MG63 (cell line): ENCODE data around the gene MOSMO. TPM values are rescaled to one million over a fixed set of nuclear protein-coding genes. Genes with fewer than 3 reads are reported as not detected.
"Not testable (repeated sequence)": the region's sequence is repeated elsewhere in the genome, so short reads cannot be mapped to it uniquely, and the experiment has no call there.

ENCODE experiments used
- DNase-seq: peaks from one replicate; pipeline ENCODE4 v3.0.0-alpha.2; 2020
- H3K27me3 ChIP-seq: fragments of 250-450 bp; sonication (Bioruptor Pico); 2 replicates; pipeline ENCODE4 v1.5.1; 2020; ENCODE audit warnings: mild to moderate bottlenecking, moderate library complexity
- H3K36me3 ChIP-seq: fragments of 250-450 bp; sonication (Bioruptor Pico); 2 replicates; pipeline ENCODE4 v1.5.1; 2020; ENCODE audit warnings: mild to moderate bottlenecking, moderate library complexity
- H3K4me3 ChIP-seq: fragments of 250-450 bp; sonication (Bioruptor Pico); 2 replicates; pipeline ENCODE4 v1.5.1; 2020; ENCODE audit warnings: mild to moderate bottlenecking, moderate library complexity
- H3K9me3 ChIP-seq: fragments of 250-450 bp; sonication (Bioruptor Pico); 2 replicates; pipeline ENCODE4 v1.5.1; 2020; ENCODE audit warnings: mild to moderate bottlenecking, moderate library complexity
- total RNA-seq: library from RNA; depleted of rRNA; stranded (reverse); fragments of >200 nt; shearing (Covaris generic); gene quantifications from 2 replicates; pipeline ENCODE4 v1.2.3, GENCODE V29; 2014; ENCODE audit warnings: low replicate concordance

The MOSMO gene
- total RNA-seq, 1 experiment from 2014 or later, result 17.6 TPM

- no peaks in the 10 kb centered on the region for H3K9me3 ChIP-seq
- no peak overlapping the region for H3K4me3 ChIP-seq
- H3K27me3 ChIP-seq, result peaks cover 5% of the 10 kb centered on the region
- no peaks in the 10 kb centered on the region for H3K36me3 ChIP-seq
- DNase-seq, result no peak
Observed at GRCh38 chr16:22093331-22093730, 85.4 kb downstream of the MOSMO start.

- no peak for DNase-seq
- no peaks in the 10 kb centered on the region for H3K9me3 ChIP-seq
- peaks cover 5% of the 10 kb centered on the region for H3K27me3 ChIP-seq
- H3K4me3 ChIP-seq, result no peak overlapping the region
- H3K36me3 ChIP-seq, result no peaks in the 10 kb centered on the region
Observed at GRCh38 chr16:22093996-22094395, 86.1 kb downstream of the MOSMO start.

- DNase-seq, result no peak
- Histone ChIP-seq H3K4me3 (no peak overlapping the region), H3K36me3 (no peaks in the 10 kb centered on the region), H3K9me3 (no peaks in the 10 kb centered on the region), H3K27me3 (peaks cover 8% of the 10 kb centered on the region)
Observed at GRCh38 chr16:22098405-22099255, 90.7 kb downstream of the MOSMO start.

GRCh38 chr16:22099256-22099975 lies 91.5 kb downstream of the MOSMO start:
- Histone ChIP-seq H3K27me3 (peaks cover 8% of the 10 kb centered on the region), H3K4me3 (no peak overlapping the region), H3K36me3 (no peaks in the 10 kb centered on the region), H3K9me3 (no peaks in the 10 kb centered on the region)
- DNase-seq, result no peak

- peaks cover 16% of the 10 kb centered on the region for H3K27me3 ChIP-seq
- no peaks in the 10 kb centered on the region for H3K9me3 ChIP-seq
- H3K36me3 ChIP-seq, result no peaks in the 10 kb centered on the region
- H3K4me3 ChIP-seq, result no peak overlapping the region
- DNase-seq, result no peak
Observed at GRCh38 chr16:22103441-22103840, 95.5 kb downstream of the MOSMO start.

- peaks cover 38% of the 10 kb centered on the region for H3K27me3 ChIP-seq
- H3K36me3 ChIP-seq, result no peaks in the 10 kb centered on the region
- H3K4me3 ChIP-seq, result no peak overlapping the region
- no peaks in the 10 kb centered on the region for H3K9me3 ChIP-seq
- DNase-seq, result no peak
Observed at GRCh38 chr16:22109258-22109898, 101.5 kb downstream of the MOSMO start.

- H3K36me3 ChIP-seq, H3K4me3 ChIP-seq, DNase-seq, H3K9me3 ChIP-seq: not testable (repeated sequence)
- peaks cover 37% of the 10 kb centered on the region for H3K27me3 ChIP-seq
Observed at GRCh38 chr16:22111629-22112028, 103.7 kb downstream of the MOSMO start.

- Histone ChIP-seq H3K36me3 (no peaks in the 10 kb centered on the region), H3K4me3 (no peak overlapping the region), H3K27me3 (no peaks in the 10 kb centered on the region), H3K9me3 (no peaks in the 10 kb centered on the region)
- no peak for DNase-seq
Observed at GRCh38 chr16:22116095-22116700, 108.3 kb downstream of the MOSMO start.

GRCh38 chr16:22117609-22118008 lies 109.7 kb downstream of the MOSMO start:
- DNase-seq, result no peak
- no peaks in the 10 kb centered on the region for H3K9me3 ChIP-seq
- H3K27me3 ChIP-seq, result no peaks in the 10 kb centered on the region
- no peaks in the 10 kb centered on the region for H3K36me3 ChIP-seq
- no peak overlapping the region for H3K4me3 ChIP-seq

GRCh38 chr16:22120440-22120839 lies 112.5 kb downstream of the MOSMO start:
- no peaks in the 10 kb centered on the region for H3K36me3 ChIP-seq
- no peaks in the 10 kb centered on the region for H3K9me3 ChIP-seq
- no peak for DNase-seq
- peaks cover 3% of the 10 kb centered on the region; the same call in 1 of the 2 replicates for H3K27me3 ChIP-seq
- H3K4me3 ChIP-seq, result no peak overlapping the region

- H3K4me3 ChIP-seq, result no peak overlapping the region
- peaks cover 3% of the 10 kb centered on the region; the same call in 1 of the 2 replicates for H3K27me3 ChIP-seq
- no peaks in the 10 kb centered on the region for H3K9me3 ChIP-seq
- DNase-seq, result no peak
- no peaks in the 10 kb centered on the region for H3K36me3 ChIP-seq
Observed at GRCh38 chr16:22122239-22122638, 114.3 kb downstream of the MOSMO start.

- Histone ChIP-seq H3K4me3 (no peak overlapping the region), H3K27me3 (peaks cover 3% of the 10 kb centered on the region; the same call in 1 of the 2 replicates), H3K9me3 (no peaks in the 10 kb centered on the region), H3K36me3 (no peaks in the 10 kb centered on the region)
- no peak for DNase-seq
Observed at GRCh38 chr16:22123146-22123545, 115.2 kb downstream of the MOSMO start.

GRCh38 chr16:22123759-22124490 lies 116.0 kb downstream of the MOSMO start:
- no peaks in the 10 kb centered on the region for H3K36me3 ChIP-seq
- H3K27me3 ChIP-seq, result peaks cover 3% of the 10 kb centered on the region; the same call in 1 of the 2 replicates
- H3K4me3 ChIP-seq, result no peak overlapping the region
- DNase-seq, result no peak
- H3K9me3 ChIP-seq, result no peaks in the 10 kb centered on the region

GRCh38 chr16:22124583-22125284 lies 116.8 kb downstream of the MOSMO start:
- Histone ChIP-seq H3K27me3 (peaks cover 3% of the 10 kb centered on the region; the same call in 1 of the 2 replicates), H3K36me3 (no peaks in the 10 kb centered on the region), H3K4me3 (no peak overlapping the region), H3K9me3 (no peaks in the 10 kb centered on the region)
- DNase-seq, result no peak

GRCh38 chr16:22126037-22126558 lies 118.2 kb downstream of the MOSMO start:
- DNase-seq, result peak; percentile 38
- no peak overlapping the region for H3K4me3 ChIP-seq
- no peaks in the 10 kb centered on the region for H3K36me3 ChIP-seq
- H3K9me3 ChIP-seq, result no peaks in the 10 kb centered on the region
- H3K27me3 ChIP-seq, result peaks cover 3% of the 10 kb centered on the region; the same call in 1 of the 2 replicates
